T-helper 1 cell treated with Interleukin-12 subunit alpha and Interleukin-12 subunit beta and Interleukin-4 antibody, amounts not matched to agents 30 ng/mL and 1 ng/mL, for 36 hours (primary cell): Measurements from ENCODE around the gene RRM1. TPM values are rescaled to one million over a fixed set of nuclear protein-coding genes. Genes with fewer than 3 reads are reported as not detected.

ENCODE experiments used
- intact Hi-C: fragments of 100-400 bp; cut with micrococcal nuclease; formaldehyde crosslinking; loops from one replicate; pipeline ENCODE4 v1.15.1; 2024
- total RNA-seq: library from RNA; stranded (reverse); gene quantifications from 2 replicates; pipeline ENCODE4 v1.2.3, GENCODE V29; 2022

Gene RRM1
- total RNA-seq, 1 donor from 2014 or later: 138 TPM

GRCh38 chr11:4185561-4185960 lies 91.0 kb downstream of the RRM1 start:
- intact Hi-C loops: loop anchor here (5.0 kb wide), 1 partner anchor 328 kb away; the partner anchor contains the start of gene STIM1

- intact Hi-C loops: loop anchor here (1.0 to 5.0 kb wide), 9 partner anchors 206 to 1194 kb away; partner anchors contain the start of genes STIM1, TRIM21 and TRIM68
Measured at GRCh38 chr11:4186464-4187054, 92.0 kb downstream of the RRM1 start.

GRCh38 chr11:4187055-4187988 lies 92.7 kb downstream of the RRM1 start:
- intact Hi-C loops: loop anchor here (1.0 to 5.0 kb wide), 9 partner anchors 205 to 1193 kb away; partner anchors contain the start of genes STIM1, TRIM21 and TRIM68

Other genes with a start within 250 kb of the RRM1 start
- gene STIM1, start 239.1 kb upstream of the RRM1 start, total RNA-seq: 105 and 110 TPM in 2 replicates